Left colon (tissue), 2 donors: ENCODE measurements around the gene MBD3L2. TPM values are rescaled to one million over a fixed set of nuclear protein-coding genes. Genes with fewer than 3 reads are reported as not detected.
"Not testable (repeated sequence)": the region's sequence is repeated elsewhere in the genome, so short reads cannot be mapped to it uniquely, and the experiment has no call there.

Experiments
- ATAC-seq: fragments of 200-7000 bp; cut with Tn5 transposase; one replicate; pipeline ENCODE4 v1.9.1; 2020; ENCODE audit warnings: mild to moderate bottlenecking, moderate library complexity
- DNase-seq, 2 donors: peaks; one replicate each; pipeline ENCODE4 v3.0.0-alpha.2; 2020
- intact Hi-C, 2 donors: fragments of 100-400 bp; cut with DNase I in 1 of 2; cut with micrococcal nuclease in 1 of 2; formaldehyde crosslinking; loops; one replicate each; pipeline versions ENCODE4 v1.11.2 to v1.14.0; 2022; cut with DNase I, micrococcal nuclease
- long read RNA-seq: library from polyadenylated mRNA; unstranded; transcript quantifications from one replicate; pipeline ENCODE4 v2.0.0, GENCODE V29; 2021
- total RNA-seq, 2 donors: library from RNA; stranded (reverse); fragmentation: NEBNext Ultra II Directional; extraction: Animal tissue kit (Norgen Biotek cat#: 25700); gene quantifications; one replicate each; pipeline ENCODE4 v1.2.1, GENCODE V29; 2021
- donor health status: DM: no; HTN: no; CAD: no.
- donor health status: DM: yes; HTN: yes; CAD: no.

Gene MBD3L2
- total RNA-seq, result not detected
- long read RNA-seq, result 0 reads

GRCh38 chr19:7049021-7049420 lies at the start of gene MBD3L2:
TSS of gene MBD3L2 (plus strand) at chr19:7049321. CDS start at chr19:7049374, 53 bp downstream.
- DNase-seq, ATAC-seq, intact Hi-C loops: not testable (repeated sequence)

GRCh38 chr19:6999933-7000332 lies 49.2 kb upstream of the MBD3L2 start:
- intact Hi-C loops, result no loop called here
- DNase-seq (no peak), ATAC-seq (no peak)

GRCh38 chr19:7000333-7000732 lies 48.8 kb upstream of the MBD3L2 start:
- intact Hi-C loops, result no loop called here
- DNase-seq (no peak), ATAC-seq (no peak)

- no peak for ATAC-seq
- intact Hi-C loops, result no loop called here
- no peak for DNase-seq
Measured at GRCh38 chr19:7000816-7001215, 48.3 kb upstream of the MBD3L2 start.

- ATAC-seq (no peak), DNase-seq (no peak)
Measured at GRCh38 chr19:7004313-7004931, 44.7 kb upstream of the MBD3L2 start.

GRCh38 chr19:7006135-7006704 lies 42.9 kb upstream of the MBD3L2 start:
- no peak for ATAC-seq
- DNase-seq, result no peak
- intact Hi-C loops, result no loop called here

More at GRCh38 chr19:7004313-7004931, 44.7 kb upstream of the MBD3L2 start:
- intact Hi-C loops, result no loop called here

- DNase-seq, result no peak
- intact Hi-C loops, result no loop called here
- ATAC-seq, result no peak
Measured at GRCh38 chr19:7007859-7008258, 41.3 kb upstream of the MBD3L2 start.

DNA sequence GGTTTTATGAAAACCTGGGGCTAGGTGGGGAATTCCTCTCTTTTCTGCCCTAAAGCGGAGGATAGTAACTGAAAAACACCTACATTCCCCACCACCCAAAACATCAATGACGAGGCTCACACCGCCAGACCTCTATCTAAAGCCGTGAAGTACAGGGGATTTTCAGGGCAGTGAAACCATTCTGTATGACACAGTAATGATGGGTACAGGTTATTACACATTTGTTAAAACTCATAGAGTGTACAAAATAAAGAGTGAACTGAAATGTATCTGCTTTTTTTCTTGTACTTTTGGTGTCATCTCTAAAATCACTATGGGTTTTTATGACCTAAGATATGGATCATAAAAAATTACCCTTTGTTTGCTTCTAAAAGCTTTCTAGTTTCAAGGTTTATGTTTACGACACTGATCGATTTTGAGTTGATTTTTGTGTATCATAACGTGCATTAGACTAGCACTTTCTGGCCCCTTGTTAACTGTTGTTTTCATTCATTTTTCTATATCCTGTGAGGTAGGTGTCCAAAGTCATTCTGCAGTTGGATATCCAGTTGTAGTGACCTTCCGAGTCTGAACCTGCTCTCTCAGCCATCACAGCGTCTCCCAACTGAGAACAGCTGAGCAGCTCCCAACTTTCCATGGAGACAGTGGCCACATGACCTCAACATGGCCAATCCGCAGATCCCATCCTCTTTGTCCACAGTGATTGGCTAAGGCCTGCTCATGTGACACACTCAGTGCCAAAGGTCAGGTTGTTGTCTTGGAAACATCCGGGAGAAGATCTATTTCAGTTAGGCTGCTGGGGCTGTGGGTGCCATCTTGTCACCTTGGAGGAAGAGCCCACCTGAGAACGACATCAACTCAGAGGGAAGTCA lies 38.2 kb upstream of the MBD3L2 start:
- no peak for DNase-seq
- ATAC-seq, result no peak
- intact Hi-C loops, result no loop called here

DNA sequence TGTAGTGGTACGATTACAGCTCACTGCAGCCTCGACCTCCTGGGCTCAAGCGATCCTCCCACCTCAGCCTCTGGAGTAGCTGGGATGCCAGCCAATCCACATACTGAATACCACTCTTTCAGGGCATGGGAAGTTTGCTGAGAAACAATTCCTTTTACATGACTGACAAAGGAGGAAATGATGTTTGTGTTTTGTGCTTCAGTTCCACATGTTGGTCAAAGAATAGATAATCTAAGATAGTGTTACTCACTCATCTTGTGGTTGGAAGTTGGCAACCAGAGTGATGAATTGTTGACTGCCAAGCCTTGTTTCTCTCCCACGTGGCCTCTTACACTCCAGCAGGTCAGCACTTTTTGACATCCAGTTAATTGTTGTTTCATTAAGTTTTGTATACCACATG lies 35.4 kb upstream of the MBD3L2 start:
- DNase-seq (no peak), ATAC-seq (no peak)
- intact Hi-C loops, result no loop called here

DNA sequence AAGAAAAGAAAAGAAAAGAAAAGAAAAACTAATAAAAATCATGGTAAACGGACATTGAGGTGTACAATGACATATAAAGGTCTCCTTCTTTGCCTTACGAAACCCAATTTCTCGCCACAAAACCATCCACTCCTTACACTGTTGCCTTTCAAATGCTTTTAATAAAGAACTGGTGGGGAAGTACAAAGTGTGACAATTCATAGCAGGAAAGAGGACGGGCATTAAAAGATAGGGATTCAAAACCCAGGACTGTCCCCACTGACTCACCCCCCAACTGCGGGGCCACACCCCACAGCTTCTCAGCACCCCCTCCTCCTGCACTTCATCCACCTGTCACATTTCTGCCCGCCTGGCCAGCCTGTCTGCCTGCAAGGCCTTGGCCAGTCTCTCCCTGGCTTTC lies 30.3 kb upstream of the MBD3L2 start:
- no peak for DNase-seq
- ATAC-seq, result no peak
- intact Hi-C loops, result no loop called here

DNA sequence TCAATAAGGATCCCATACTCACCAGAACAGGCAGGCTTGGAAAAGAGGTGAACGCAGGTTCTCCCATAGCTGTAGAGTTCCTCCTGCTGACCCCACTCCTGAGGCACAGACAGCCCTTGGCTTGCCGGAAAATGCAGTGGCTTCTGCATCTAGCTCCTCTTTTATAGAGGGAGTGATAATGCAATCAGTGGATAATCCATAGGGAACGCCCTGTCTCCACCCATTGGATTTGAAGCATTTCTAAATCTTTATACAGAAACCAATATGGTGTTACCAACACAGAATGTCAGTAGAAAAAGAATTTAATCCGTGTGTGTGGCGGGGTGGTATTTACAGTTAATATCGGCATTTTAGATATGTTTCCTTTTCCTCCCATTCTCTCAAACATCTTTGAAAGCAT lies 27.8 kb upstream of the MBD3L2 start, which contains the start of gene MBD3L2B:
Gene MBD3L2B, minus strand, starts transcription at position 101 of the 400 bp plus-strand sequence. Its CDS starts 34 bp downstream, at position 67.
- intact Hi-C loops, ATAC-seq, DNase-seq: not testable (repeated sequence)

- DNase-seq, intact Hi-C loops, ATAC-seq: not testable (repeated sequence)
Measured at GRCh38 chr19:7028790-7029189, 20.3 kb upstream of the MBD3L2 start.

- intact Hi-C loops, DNase-seq, ATAC-seq: not testable (repeated sequence)
Measured at GRCh38 chr19:7030278-7030677, 18.8 kb upstream of the MBD3L2 start, which contains the start of gene MBD3L5. TSS of gene MBD3L5 (plus strand) at chr19:7030578. CDS start at chr19:7030612, 34 bp downstream.

GRCh38 chr19:7040079-7040478 lies 9.0 kb upstream of the MBD3L2 start, which contains the start of gene MBD3L4:
TSS of gene MBD3L4 (minus strand) at chr19:7040179. CDS start at chr19:7040144, 35 bp downstream.
- intact Hi-C loops, DNase-seq, ATAC-seq: not testable (repeated sequence)

DNA sequence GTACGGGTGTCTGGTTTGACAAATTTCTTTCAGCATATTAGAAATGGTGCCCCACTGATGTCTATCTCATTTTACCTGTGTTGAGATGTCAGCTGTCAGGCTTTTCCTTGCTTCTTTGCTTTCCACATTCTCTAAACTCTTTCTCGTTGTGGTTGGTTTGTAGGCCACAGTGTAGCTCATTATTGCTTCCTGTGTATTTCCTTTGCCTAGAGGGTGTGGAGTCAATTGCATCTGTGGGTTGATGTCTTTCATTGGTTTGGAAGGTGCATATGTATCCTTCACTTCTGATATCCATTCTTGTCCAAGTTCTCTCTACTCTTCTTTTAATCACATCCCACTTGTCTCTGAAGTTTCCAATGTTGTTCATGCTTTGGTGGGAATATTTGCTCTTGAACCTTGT lies 7.6 kb upstream of the MBD3L2 start:
- intact Hi-C loops, ATAC-seq: not testable (repeated sequence)

GRCh38 chr19:7051421-7051820 lies 2.3 kb downstream of the MBD3L2 start:
- intact Hi-C loops, DNase-seq, ATAC-seq: not testable (repeated sequence)

More for the DNA sequence above, 7.6 kb upstream of the MBD3L2 start:
- DNase-seq, result not testable (repeated sequence)

DNA sequence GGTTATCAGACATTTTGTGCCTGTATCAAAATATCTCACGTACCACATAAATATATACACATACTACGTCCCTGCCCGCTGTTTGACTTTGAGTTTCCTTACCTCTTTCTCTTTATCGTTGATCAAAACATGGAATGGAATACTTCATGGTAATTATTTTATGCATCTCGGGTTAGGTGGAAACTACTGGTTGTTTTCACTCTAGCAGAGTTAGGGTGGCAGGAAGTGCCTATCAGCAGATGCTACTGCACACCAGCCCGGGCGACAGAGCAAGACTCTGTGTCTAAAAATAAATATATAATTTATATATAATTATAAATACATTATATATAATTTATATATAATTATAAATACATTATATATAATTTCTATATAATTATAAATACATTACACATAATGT lies 3.8 kb downstream of the MBD3L2 start:
- ATAC-seq, intact Hi-C loops, DNase-seq: not testable (repeated sequence)

- ATAC-seq, DNase-seq, intact Hi-C loops: not testable (repeated sequence)
Measured at GRCh38 chr19:7054635-7055368, 5.7 kb downstream of the MBD3L2 start.
